Measurements from ENCODE around the gene KIAA0825.

DNA sequence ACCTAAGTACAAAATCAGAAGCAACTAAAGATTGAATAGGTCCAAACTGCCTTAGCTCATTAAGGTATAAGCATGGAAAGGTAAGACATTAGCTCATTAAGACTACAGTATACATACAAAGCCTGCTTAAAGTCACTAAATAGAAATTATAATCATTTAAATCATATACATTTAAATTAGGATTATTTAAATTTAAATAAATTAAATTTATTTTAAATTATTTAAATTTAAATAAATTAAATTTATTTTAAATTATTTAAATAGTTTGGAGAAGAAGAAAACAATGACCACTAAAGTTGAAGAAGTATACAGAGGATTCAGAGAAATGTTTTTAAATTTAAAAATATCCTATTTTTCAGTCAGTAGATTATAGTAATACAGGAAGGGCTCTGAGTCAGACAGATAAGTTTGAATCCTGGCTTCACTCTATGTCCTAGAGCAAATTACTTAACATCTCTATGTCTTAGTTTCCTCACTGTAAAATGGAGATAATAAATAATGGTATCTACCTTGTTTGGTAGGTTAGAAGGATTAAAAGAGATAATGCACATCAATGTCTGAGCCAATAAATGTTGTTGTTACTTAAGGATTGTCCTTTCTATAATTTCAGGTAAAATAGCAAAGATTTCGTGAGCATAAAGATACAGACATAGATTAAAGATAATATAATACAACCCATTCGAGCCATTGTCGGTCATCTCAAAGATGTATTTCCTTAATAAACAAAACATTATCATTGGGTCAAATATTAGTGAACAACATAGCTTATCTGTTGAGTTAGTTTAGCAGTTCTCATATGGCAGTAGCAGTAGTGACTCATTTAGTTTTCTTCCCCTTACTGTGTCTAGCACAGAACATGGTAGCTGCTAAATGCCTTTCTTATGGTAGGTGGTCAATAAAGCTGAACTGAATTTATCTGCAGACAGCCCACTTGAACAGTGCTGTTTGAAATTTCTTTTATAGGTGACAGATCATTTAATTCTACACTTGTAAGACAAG, 100.6 kb downstream of the KIAA0825 start:
- TF ChIP-seq CHD2 (IDR thresholded peaks at IDR 0.05; ENCODE audit: low read length), result no peak
- TF ChIP-seq JUN (IDR thresholded peaks at IDR 0.05; ENCODE audit: low read depth, low read length), result no peak
- no peak for TF ChIP-seq EGR1 (IDR thresholded peaks at IDR 0.05; ENCODE audit: borderline replicate concordance, low read depth, low read length)
- TF ChIP-seq, protein P1, sequence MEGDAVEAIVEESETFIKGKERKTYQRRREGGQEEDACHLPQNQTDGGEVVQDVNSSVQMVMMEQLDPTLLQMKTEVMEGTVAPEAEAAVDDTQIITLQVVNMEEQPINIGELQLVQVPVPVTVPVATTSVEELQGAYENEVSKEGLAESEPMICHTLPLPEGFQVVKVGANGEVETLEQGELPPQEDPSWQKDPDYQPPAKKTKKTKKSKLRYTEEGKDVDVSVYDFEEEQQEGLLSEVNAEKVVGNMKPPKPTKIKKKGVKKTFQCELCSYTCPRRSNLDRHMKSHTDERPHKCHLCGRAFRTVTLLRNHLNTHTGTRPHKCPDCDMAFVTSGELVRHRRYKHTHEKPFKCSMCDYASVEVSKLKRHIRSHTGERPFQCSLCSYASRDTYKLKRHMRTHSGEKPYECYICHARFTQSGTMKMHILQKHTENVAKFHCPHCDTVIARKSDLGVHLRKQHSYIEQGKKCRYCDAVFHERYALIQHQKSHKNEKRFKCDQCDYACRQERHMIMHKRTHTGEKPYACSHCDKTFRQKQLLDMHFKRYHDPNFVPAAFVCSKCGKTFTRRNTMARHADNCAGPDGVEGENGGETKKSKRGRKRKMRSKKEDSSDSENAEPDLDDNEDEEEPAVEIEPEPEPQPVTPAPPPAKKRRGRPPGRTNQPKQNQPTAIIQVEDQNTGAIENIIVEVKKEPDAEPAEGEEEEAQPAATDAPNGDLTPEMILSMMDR (IDR thresholded peaks at IDR 0.05; ENCODE audit: control extremely low read depth in 1 of 3, insufficient read depth in 1 of 3, low read depth in 1 of 3, low read length in 3 of 3), result no peak
- no peak for TF ChIP-seq EP300 (IDR thresholded peaks at IDR 0.05; ENCODE audit: borderline replicate concordance in 1 of 2, low read depth in 2 of 2, low read length in 2 of 2)
- no peak for TF ChIP-seq RFX5 (IDR thresholded peaks at IDR 0.05; ENCODE audit: borderline replicate concordance, low read depth, low read length)
- TF ChIP-seq, protein P2, sequence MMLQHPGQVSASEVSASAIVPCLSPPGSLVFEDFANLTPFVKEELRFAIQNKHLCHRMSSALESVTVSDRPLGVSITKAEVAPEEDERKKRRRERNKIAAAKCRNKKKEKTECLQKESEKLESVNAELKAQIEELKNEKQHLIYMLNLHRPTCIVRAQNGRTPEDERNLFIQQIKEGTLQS (IDR thresholded peaks at IDR 0.05; ENCODE audit: insufficient read depth, low read depth, low read length), result no peak
- no peak for TF ChIP-seq GTF2F1 (IDR thresholded peaks at IDR 0.05; ENCODE audit: borderline replicate concordance, low read depth, low read length)
- TF ChIP-seq GABPA (IDR thresholded peaks at IDR 0.05; ENCODE audit: borderline replicate concordance, insufficient read depth, low read length), result no peak
- no peak for TF ChIP-seq SP2 (IDR thresholded peaks at IDR 0.05; ENCODE audit: low read length)
